Mammary epithelial cell (primary cell): ENCODE data around the gene CCL11.

Experiments used
- EZH2 ChIP-seq: IDR thresholded peaks from 2 replicates; pipeline ENCODE4 v1.6.1; 2012; ENCODE audit warnings: low read length, inconsistent platforms, borderline replicate concordance
- TF ChIP-seq, protein P1 (sequence below), 2 donors: IDR thresholded peaks in 1 of 2; conservative IDR thresholded peaks in 1 of 2; 2 replicates each; pipeline ENCODE4 v1.5.1; 2011 to 2012; ENCODE audit warnings: inconsistent platforms in 2 of 2, low read length in 2 of 2, mild to moderate bottlenecking in 2 of 2, control low read depth in 1 of 2, low read depth in 1 of 2; ENCODE audit not compliant: insufficient read depth in 1 of 2; ENCODE audit errors: extremely low read depth in 1 of 2

DNA sequence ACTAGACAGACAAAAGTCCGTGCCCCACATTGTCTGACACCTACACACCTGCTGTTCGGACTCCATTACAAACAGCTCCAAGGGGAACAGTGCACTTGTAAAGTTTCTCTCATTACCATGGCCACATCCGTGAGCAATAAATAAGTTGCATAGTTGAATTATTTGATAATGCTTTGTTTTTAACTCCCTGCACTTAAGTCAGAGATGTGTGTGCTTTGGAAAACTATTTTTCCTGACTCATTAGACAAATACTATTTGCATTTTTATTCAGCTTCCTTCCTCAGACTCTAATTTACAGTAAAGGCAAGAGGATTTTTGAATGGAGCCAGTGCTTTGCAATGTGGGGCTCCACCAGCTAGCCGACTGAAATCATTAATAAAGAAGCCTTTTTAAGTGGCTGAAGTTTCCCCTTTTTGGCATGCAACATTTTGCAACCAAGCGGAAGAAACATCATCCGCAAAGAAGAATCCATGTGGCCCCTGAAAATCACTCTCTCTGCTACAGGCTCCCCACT, 37.0 kb upstream of the CCL11 start:
- TF ChIP-seq, protein P1, sequence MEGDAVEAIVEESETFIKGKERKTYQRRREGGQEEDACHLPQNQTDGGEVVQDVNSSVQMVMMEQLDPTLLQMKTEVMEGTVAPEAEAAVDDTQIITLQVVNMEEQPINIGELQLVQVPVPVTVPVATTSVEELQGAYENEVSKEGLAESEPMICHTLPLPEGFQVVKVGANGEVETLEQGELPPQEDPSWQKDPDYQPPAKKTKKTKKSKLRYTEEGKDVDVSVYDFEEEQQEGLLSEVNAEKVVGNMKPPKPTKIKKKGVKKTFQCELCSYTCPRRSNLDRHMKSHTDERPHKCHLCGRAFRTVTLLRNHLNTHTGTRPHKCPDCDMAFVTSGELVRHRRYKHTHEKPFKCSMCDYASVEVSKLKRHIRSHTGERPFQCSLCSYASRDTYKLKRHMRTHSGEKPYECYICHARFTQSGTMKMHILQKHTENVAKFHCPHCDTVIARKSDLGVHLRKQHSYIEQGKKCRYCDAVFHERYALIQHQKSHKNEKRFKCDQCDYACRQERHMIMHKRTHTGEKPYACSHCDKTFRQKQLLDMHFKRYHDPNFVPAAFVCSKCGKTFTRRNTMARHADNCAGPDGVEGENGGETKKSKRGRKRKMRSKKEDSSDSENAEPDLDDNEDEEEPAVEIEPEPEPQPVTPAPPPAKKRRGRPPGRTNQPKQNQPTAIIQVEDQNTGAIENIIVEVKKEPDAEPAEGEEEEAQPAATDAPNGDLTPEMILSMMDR (conservative IDR thresholded peaks at IDR 0.05 in 1 of 2, IDR thresholded peaks at IDR 0.05 in 1 of 2; ENCODE audit: extremely low read depth in 1 of 2, insufficient read depth in 1 of 2, low read depth in 1 of 2, low read length in 2 of 2) = no peak
- TF ChIP-seq EZH2 = no peak
